Forelimb muscle (tissue), 1 donor: ENCODE measurements around the gene RPAIN. TPM values are rescaled to one million over a fixed set of nuclear protein-coding genes. Genes with fewer than 3 reads are reported as not detected.

Experiments
- polyA plus RNA-seq: library from polyadenylated mRNA; unstranded; fragments of 120-200 nt; gene quantifications from one replicate; pipeline ENCODE4 v1.2.1, GENCODE V29; 2013; ENCODE audit not compliant: insufficient read length

Gene RPAIN
- polyA plus RNA-seq, 1 donor, result 50.7 TPM

Other genes with a start within 250 kb of the RPAIN start
- 11.2 TPM for gene ZNF594, start 228.3 kb upstream of the RPAIN start, polyA plus RNA-seq
- gene SCIMP, start 185.3 kb upstream of the RPAIN start, polyA plus RNA-seq, result 1.2 TPM
- gene RABEP1, start 137.9 kb upstream of the RPAIN start, polyA plus RNA-seq, result 56.7 TPM
- gene NUP88, start 520 bp upstream of the RPAIN start, polyA plus RNA-seq, result 49.7 TPM
- gene C1QBP, start 19.0 kb downstream of the RPAIN start, polyA plus RNA-seq, result 113 TPM
- gene DHX33, start 48.8 kb downstream of the RPAIN start, polyA plus RNA-seq, result 12.9 TPM
- 43.9 TPM for gene DERL2, start 66.0 kb downstream of the RPAIN start, polyA plus RNA-seq
- 21.8 TPM for gene MIS12, start 66.4 kb downstream of the RPAIN start, polyA plus RNA-seq
- gene NLRP1, start 164.3 kb downstream of the RPAIN start, polyA plus RNA-seq, result 69.1 TPM